Urinary bladder (tissue), 4 donors: ENCODE data around the gene DMTF1. TPM values are rescaled to one million over a fixed set of nuclear protein-coding genes. Genes with fewer than 3 reads are reported as not detected.

Experiments used
- DNase-seq: peaks from one replicate; pipeline ENCODE4 v3.0.0-alpha.2; 2015; ENCODE audit errors: extremely low spot score
- H3K27ac ChIP-seq: one replicate; pipeline ENCODE4 v1.5.1; 2013; ENCODE audit warnings: low read depth, mild to moderate bottlenecking, moderate library complexity
- H3K36me3 ChIP-seq: one replicate; pipeline ENCODE4 v1.6.1; 2013; ENCODE audit warnings: mild to moderate bottlenecking, moderate library complexity; ENCODE audit not compliant: insufficient read depth
- H3K4me1 ChIP-seq: one replicate; pipeline ENCODE4 v1.6.1; 2013; ENCODE audit warnings: mild to moderate bottlenecking, moderate library complexity; ENCODE audit not compliant: insufficient read depth
- H3K4me3 ChIP-seq: one replicate; pipeline ENCODE4 v1.5.1; 2013; ENCODE audit warnings: low read depth, low read length
- WGBS: extraction: QIAGEN DNeasy Blood & Tissue Kit; methylation state at CpG from one replicate; pipeline ENCODE4 v1.1.7; 2013; 5-methylcytosine and 5-hydroxymethylcytosine counted together
- polyA plus RNA-seq: library from polyadenylated mRNA; stranded (reverse); fragments of 200-250 nt; gene quantifications from one replicate; pipeline ENCODE4 v1.2.3, GENCODE V29; 2013
- total RNA-seq: library from RNA; depleted of rRNA; stranded (reverse); fragments of >200 nt; gene quantifications from one replicate; pipeline ENCODE4 v1.2.3, GENCODE V29; 2014
- donor health status: healthy with polysubstance abuse.
- donor health status: healthy.

Gene DMTF1
- total and polyA plus RNA-seq, 2 donors = 32.7 to 252 TPM

- H3K36me3 ChIP-seq = no peaks in the 10 kb centered on the region
- H3K4me3 ChIP-seq = no peak overlapping the region
- WGBS = 95% methylated on average over 7 of the region's 7 CpGs
Observed at GRCh38 chr7:87127019-87127418, 25.2 kb upstream of the DMTF1 start.

DNA sequence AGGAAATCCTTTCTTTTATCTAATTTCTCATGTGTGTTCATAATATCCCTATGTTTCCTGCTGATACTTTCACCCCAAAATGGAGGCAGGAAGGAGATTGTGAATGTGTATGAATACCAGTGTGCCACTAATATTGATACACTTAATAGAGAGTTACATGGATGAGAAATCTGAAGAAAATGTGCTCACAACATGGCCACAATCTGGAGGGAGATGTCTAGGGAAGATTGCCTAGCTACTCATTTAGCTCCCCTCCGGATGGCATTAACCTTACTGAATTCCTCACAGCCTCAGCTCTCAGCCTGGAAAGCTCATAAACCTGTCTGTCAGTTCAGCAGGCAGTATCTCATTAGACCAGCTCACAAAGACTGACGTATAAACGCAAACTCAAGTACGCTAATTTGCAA, 23.4 kb upstream of the DMTF1 start:
- Histone ChIP-seq H3K36me3 (no peaks in the 10 kb centered on the region), H3K27ac (no peak overlapping the region), H3K4me3 (no peak overlapping the region), H3K4me1 (no peaks in the 10 kb centered on the region)
- 22% methylated on average over 4 of the region's 4 CpGs for WGBS
- DNase-seq = no peak

More at GRCh38 chr7:87127019-87127418, 25.2 kb upstream of the DMTF1 start:
- H3K27ac ChIP-seq = no peak overlapping the region
- H3K4me1 ChIP-seq = no peaks in the 10 kb centered on the region
- DNase-seq = no peak

- 58% methylated on average over 3 of the region's 3 CpGs for WGBS
- no peaks in the 10 kb centered on the region for H3K4me1 ChIP-seq
- H3K4me3 ChIP-seq = no peak overlapping the region
- H3K27ac ChIP-seq = no peak overlapping the region
- no peaks in the 10 kb centered on the region for H3K36me3 ChIP-seq
- DNase-seq = no peak
Observed at GRCh38 chr7:87129332-87129731, 22.9 kb upstream of the DMTF1 start.

DNA sequence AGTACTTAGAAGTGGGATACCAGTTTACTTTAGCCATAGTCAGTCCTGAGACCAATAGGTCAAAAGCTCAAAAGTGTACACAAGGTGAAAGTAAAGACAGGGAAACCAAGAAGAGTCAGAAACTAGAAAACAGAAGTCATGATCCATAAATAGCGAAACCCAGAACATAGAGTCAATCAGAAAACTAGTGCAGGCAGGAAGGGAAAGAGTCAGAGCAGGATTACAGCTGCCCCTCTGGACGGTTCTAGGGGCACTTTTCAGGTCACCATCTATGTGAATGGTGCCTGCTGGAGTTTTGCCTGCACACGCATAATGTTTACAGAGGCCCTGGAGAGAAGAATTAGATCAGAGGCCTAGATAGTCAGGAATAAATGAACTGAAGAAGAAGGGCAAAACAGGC, 22.4 kb upstream of the DMTF1 start:
- Histone ChIP-seq H3K27ac (no peak overlapping the region), H3K4me1 (no peaks in the 10 kb centered on the region), H3K4me3 (no peak overlapping the region), H3K36me3 (no peaks in the 10 kb centered on the region)
- no peak for DNase-seq
- WGBS = 38% methylated on average over 3 of the region's 3 CpGs

DNA sequence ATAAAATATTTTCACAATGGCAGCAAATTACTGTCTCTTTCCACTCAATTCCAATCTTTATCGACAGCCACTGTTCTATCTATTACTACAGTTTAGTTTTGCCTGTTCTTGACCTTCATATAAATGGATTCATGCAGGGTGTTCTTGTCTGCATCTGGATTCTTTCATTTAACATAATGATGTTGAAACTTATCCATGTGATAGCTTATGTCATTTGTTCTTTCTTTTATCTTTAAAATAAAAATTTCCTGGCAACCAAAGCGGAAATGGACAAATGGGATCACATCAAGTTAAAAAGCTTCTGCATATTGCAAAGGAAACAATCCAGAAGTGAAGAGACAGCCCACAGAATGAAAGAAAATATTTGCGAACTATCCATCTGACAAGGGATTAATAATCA, 20.5 kb upstream of the DMTF1 start:
- WGBS = 70% methylated on average over 3 of the region's 3 CpGs
- no peak overlapping the region for H3K4me3 ChIP-seq
- no peaks in the 10 kb centered on the region for H3K4me1 ChIP-seq
- no peak overlapping the region for H3K27ac ChIP-seq
- DNase-seq = no peak
- H3K36me3 ChIP-seq = no peaks in the 10 kb centered on the region

DNA sequence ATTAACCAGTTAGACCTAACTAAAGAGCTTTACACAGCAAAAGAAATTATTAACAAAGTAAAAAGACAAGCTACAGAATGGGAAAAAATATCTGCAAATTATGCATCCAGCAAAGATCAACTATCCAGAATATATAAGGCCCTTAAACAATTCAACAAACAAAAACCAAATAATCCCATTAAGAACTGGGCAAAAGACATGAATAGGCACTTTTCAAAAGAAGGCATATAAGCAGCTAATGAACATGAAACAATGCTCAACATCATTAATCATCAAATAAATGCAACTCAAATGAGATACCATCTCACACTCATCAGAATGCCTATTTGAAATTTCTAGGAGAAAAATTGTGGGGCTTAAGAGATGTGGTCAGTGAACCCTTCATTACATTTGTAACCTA, 15.0 kb upstream of the DMTF1 start:
- no peaks in the 10 kb centered on the region for H3K36me3 ChIP-seq
- H3K4me3 ChIP-seq = no peak overlapping the region
- H3K4me1 ChIP-seq = peaks cover 2% of the 10 kb centered on the region
- no peak overlapping the region for H3K27ac ChIP-seq
- no peak for DNase-seq

GRCh38 chr7:87139514-87139913, 12.7 kb upstream of the DMTF1 start:
- no peak overlapping the region for H3K27ac ChIP-seq
- DNase-seq = no peak
- H3K36me3 ChIP-seq = no peaks in the 10 kb centered on the region
- WGBS = 73% methylated on average over 1 of the region's 1 CpG
- no peak overlapping the region for H3K4me3 ChIP-seq
- peaks cover 2% of the 10 kb centered on the region for H3K4me1 ChIP-seq

DNA sequence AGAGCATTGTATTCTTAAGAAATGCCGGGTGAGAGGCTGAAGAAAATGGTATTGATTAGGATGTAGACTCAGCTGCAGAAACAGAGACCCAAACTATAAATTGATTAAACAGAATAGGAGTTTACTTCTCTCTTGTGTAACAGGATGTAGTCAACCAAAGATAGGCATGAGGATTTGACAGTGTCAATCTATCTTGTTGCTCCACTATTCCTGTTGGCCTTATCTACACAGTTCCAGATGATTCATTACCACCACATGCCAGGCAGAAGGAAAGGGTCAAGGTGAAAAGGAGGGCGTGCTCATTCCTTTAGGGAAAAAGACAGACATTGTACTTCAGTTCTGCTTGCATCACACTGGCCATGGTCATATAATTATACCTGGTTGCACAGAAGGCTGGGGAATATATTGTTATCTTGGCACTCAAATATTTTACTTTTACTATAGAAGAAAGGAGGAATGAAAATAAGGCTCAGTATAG, 11.9 kb upstream of the DMTF1 start:
- 72% methylated on average over 2 of the region's 2 CpGs for WGBS
- H3K4me1 ChIP-seq = peaks cover 2% of the 10 kb centered on the region
- DNase-seq = no peak
- H3K27ac ChIP-seq = no peak overlapping the region
- H3K4me3 ChIP-seq = no peak overlapping the region
- H3K36me3 ChIP-seq = no peaks in the 10 kb centered on the region

- WGBS = 53% methylated on average over 2 of the region's 2 CpGs
- Histone ChIP-seq H3K27ac (no peak overlapping the region), H3K36me3 (no peaks in the 10 kb centered on the region), H3K4me3 (no peak overlapping the region), H3K4me1 (peaks cover 2% of the 10 kb centered on the region)
- no peak for DNase-seq
Observed at GRCh38 chr7:87144173-87144657, 8.0 kb upstream of the DMTF1 start.

- DNase-seq = no peak
- Histone ChIP-seq H3K36me3 (no peaks in the 10 kb centered on the region), H3K4me3 (no peak overlapping the region), H3K27ac (no peak overlapping the region), H3K4me1 (no peaks in the 10 kb centered on the region)
- 89% methylated on average over 25 of the region's 25 CpGs for WGBS
Observed at GRCh38 chr7:87146740-87147386, 5.4 kb upstream of the DMTF1 start.

DNA sequence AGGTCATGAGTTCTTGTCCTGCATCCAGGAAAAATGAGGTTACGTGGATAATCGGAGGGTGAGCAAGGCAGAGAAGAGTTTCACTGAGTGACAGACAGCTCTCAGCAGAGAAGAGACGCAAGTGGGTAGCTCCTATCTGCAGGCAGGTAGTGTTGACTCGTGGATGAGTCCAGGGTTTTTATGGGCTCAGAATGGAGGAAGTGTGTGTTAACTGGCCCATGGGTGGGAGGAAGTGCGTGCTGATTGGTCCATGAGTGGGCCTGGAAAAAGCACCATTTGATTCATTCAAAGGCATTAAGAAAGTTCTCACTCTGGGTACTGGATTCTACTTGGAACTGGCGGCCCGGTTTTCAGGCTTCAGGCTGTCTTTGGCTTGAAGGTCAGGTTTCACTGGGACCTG, 4.8 kb upstream of the DMTF1 start:
- 90% methylated on average over 7 of the region's 7 CpGs for WGBS
- Histone ChIP-seq H3K27ac (no peak overlapping the region), H3K36me3 (no peaks in the 10 kb centered on the region), H3K4me1 (no peaks in the 10 kb centered on the region), H3K4me3 (no peak overlapping the region)
- no peak for DNase-seq

GRCh38 chr7:87148332-87148955, 3.8 kb upstream of the DMTF1 start:
- Histone ChIP-seq H3K4me1 (no peaks in the 10 kb centered on the region), H3K4me3 (no peak overlapping the region), H3K27ac (no peak overlapping the region), H3K36me3 (no peaks in the 10 kb centered on the region)
- DNase-seq = no peak
- 48% methylated on average over 1 of the region's 1 CpG for WGBS

DNA sequence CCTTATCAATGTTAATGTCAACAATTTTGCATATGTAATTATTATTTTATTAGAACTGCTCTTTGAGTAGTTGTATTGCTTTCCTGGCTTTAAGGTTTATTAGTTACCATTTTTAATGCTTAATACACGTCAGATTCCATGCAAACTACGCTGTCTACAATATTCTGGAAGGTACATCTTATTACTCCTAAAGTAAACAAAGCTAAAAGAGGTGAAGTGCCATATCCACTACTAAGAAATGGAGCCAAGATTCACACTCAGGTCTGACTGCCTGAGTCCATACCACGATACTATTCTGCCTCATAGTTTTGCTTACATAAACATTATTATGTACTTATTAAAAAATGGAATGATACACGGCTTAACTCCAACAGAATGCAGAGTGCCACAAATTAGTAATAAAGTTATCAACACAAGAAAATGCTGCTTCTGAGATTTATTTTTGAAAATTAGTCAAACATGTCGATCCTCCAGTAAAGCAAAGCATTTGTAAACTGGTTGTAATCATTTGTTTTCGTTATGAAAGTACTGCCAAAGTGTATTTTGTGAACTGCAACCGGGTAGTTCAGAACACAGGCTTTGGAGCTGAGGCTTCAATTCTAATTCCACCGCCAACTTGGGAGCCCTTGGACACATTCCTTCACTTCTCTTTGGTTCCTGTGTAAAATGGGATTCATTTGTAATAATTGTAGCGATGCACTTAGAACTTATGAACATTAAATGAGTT, 1.1 kb upstream of the DMTF1 start:
- H3K4me1 ChIP-seq = no peaks in the 10 kb centered on the region
- WGBS = 23% methylated on average over 9 of the region's 9 CpGs
- no peak for DNase-seq
- H3K27ac ChIP-seq = peak overlapping the region; percentile 93
- H3K4me3 ChIP-seq = peak overlapping the region; percentile 86
- H3K36me3 ChIP-seq = no peaks in the 10 kb centered on the region

GRCh38 chr7:87151729-87152111, 533 bp upstream of the DMTF1 start:
- H3K4me3 ChIP-seq = peak overlapping the region; percentile 86
- peak overlapping the region; percentile 93 for H3K27ac ChIP-seq
- WGBS = 4% methylated on average over 13 of the region's 13 CpGs
- no peak for DNase-seq
- no peaks in the 10 kb centered on the region for H3K4me1 ChIP-seq
- no peaks in the 10 kb centered on the region for H3K36me3 ChIP-seq
